Measurements from ENCODE around the gene GRID1.

GRID1 gene

DNA sequence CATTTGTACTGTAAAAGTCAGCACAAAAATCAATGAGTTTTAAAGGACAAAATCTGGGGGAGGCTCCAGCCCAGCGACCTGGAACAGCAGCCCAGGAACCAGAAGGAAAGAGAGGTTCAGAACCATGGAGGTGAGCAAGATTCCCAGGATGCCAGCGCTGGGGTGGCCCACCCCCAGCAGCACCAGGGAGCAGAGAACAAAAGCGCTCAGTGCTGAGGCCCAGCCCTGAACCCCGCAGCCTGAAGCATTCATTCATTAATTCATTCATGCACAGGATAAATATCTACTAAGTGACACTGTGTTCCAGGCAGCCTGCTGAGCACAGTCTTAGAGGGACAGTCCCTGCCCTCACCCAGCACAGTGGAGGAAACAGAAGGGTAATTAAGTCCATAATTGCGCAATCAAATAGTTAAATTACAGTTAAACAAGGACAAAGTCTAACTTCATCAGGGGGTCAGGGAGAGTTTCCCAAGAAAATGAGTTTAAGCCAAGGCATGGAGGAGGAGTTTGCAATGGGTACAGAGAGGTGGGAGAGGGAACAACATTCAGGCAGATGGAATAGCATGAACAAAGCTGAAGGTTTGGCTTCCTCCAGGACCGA is 202.3 kb downstream of the GRID1 start:
- DNase-seq = peak; percentile 62

GRCh38 chr10:86163522-86164173 is 202.9 kb downstream of the GRID1 start:
- peak; percentile 22 for DNase-seq

GRCh38 chr10:86162696-86163400 is 203.7 kb downstream of the GRID1 start:
- no peak for DNase-seq

- DNase-seq = no peak
Measured at GRCh38 chr10:86162036-86162435, 204.6 kb downstream of the GRID1 start.

GRCh38 chr10:86160890-86161585 is 205.6 kb downstream of the GRID1 start:
- DNase-seq = peak; percentile 12

DNA sequence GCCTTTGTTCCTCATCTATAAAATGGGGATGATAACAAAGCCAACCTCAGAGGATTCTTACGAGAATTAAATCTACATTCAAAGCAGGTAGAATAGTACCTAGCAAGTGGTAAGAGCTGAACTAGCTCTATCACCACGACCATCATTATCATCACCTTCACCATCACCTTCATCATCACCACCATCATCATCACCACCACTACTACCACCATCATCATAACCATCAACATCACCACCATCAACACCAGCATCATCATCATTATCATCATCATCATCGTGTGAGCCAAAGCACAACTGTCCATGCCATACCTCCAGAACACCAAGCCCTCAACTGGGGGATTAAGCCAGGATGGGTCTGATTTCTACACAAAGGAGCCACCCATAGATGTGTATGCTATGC is 206.8 kb downstream of the GRID1 start:
- DNase-seq = no peak

DNA sequence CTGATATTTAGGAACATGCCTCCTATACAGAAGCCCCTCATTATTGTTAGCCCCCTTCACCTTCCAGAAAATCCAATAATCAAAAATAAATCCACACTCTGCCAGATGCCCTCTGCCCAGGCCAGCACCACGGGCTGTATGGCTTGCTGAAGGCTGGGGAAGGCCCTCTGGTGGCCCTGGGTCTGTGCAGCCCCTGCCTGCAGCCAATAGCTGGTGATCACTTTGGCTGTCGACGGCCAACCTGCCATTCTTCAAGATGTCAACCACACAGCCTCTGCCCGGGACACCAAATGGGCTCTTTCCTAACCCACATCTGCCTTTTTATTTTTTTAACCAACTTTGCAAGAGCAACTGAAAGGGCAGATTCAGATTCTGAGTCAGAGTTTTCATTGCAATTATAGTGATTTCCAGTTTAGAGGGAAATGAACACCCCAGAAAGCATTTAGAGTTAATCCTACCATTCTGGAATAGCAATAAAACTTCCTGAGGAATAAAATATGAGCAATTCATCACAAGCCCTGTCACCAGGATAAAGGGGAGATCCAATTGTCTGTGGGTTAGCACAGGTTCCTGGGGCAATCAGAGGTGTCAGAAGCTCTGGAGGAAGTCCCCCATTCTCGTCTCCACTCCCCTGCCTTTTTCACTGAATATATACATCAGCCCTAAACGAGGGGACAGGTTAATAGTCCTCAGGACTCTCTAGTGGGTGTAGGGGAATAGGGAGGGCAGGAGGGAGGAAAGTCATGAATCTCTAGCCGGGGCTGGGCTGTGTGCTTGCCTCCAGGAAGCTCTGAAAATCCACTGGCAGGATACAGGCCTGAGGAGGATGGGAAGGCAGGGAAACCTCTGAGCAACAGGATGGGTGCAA is 211.3 kb downstream of the GRID1 start:
- peak; percentile 18 for DNase-seq

- DNase-seq = no peak
Measured at GRCh38 chr10:86153751-86154150, 212.8 kb downstream of the GRID1 start.

GRCh38 chr10:86152911-86153310 is 213.7 kb downstream of the GRID1 start:
- peak; percentile 47 for DNase-seq

DNA sequence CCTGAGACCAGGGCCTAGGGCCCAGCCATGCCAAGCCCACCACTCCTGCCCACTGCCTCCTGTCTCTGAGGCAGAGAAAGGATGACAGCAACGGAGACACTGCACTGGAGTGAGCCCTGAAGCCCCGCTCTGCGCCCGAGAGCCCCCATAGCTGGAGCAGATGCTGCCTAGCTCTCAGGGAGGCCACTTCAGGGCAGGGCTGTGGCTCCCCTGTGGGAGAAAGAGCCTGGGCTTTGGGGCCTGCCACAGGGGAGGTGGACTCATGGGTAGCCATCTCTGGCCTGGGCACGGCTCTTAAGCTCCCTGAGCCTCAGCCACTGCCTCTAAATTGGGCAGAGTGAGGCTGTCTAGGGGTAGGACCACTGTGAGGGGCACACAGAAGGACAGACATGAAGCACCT is 214.2 kb downstream of the GRID1 start:
- DNase-seq = no peak

DNA sequence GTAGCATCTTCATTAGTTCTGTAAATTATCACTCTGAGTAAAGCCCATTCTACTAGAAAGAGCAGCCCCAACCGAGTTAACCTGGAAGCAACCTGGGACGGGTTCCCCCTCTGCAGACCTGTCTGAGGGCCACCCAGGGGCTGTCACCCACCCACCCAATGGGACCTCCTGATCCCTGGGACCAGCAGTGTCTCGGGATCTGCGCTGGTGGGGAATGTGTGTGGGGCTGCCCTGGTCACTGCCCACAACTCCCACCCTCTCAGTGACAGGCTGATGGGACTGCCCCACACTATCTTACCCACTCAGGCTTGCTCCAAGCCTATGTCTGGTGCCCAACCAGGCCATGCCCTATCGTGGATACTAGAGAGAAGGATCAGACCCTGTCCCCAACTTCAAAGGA is 215.0 kb downstream of the GRID1 start:
- DNase-seq = no peak

DNA sequence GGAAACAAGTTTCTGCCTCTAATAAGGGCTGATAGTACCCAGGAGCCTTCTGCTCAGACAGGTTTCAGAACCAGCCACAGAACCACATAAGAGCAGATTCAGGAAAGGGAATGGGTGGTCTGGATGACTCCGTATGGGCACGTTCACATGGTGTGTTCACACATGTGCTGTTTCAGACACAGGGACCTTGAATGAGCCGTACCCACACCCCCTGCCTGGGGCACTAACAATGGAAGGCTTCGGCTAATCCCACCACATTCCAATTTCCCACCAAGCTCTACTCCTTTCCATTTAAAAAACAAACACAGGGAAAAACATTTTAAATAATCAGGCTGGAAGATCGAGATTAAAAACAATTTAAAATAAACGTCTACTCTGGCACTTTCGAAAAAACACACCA is 217.3 kb downstream of the GRID1 start:
- no peak for DNase-seq

DNA sequence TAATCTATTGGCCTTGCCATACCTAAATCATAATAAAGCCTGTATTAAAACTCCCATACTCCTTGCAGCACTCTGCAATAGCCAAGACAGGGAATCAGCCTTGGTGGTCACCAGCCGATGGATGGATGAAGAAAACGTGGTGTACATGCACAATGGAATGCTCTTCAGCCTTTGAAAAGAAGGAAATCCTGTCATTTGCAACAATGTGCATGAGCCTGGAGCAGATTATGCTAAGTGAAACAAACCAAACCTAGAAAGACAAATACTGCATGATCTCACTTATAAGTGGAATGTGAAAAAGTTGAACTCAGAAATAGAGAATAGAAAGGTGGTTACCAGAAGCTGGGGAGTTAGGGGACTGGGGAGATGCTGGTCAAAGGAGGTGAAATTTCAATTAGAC is 218.5 kb downstream of the GRID1 start:
- DNase-seq = no peak

- no peak for DNase-seq
Measured at GRCh38 chr10:86144301-86144700, 222.3 kb downstream of the GRID1 start.

DNA sequence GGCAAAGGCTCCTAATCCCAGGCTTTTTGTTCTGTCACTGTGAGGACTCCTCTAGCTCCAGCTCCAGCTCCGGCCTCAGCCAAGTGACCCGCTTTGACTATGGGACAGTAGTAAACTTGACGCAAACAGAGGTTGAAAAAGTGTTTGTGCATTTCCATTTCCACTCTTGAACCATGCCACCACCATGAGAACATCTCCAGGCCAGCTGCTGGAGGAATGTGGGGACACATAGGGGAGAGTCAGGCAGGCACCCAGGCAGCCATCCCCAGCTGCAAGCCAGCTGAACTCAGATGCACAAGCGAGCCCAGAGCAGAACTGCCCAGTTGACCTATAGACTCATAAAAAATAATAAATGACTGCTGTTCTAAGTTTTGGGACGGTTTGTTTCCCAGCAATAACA is 224.7 kb downstream of the GRID1 start:
- DNase-seq = no peak

GRCh38 chr10:86139066-86139657 is 227.4 kb downstream of the GRID1 start:
- DNase-seq = peak; percentile 7

- DNase-seq = no peak
Measured at GRCh38 chr10:86138551-86139065, 228.0 kb downstream of the GRID1 start.

GRCh38 chr10:86137561-86137960 is 229.0 kb downstream of the GRID1 start:
- DNase-seq = no peak

GRCh38 chr10:86136934-86137333 is 229.7 kb downstream of the GRID1 start:
- DNase-seq = no peak

DNA sequence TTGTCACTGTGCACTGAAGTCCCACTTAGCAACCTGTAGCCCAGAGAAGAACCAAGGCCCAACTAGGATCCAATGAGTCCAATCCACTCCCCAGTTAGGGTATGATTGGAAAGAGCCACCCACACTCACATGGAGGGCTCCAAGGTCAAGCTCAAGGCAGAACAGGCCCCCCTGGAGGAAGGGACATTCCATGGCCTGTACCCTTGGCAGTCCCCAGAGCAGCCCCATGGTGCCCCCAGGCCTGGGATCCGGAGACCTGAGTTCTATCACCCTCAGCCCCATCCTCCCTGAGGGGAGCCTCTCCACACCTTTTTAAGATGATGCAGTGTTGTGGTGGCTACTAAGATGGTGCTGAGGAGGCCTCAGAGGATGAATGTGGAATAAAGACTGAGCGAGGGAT is 231.4 kb downstream of the GRID1 start:
- DNase-seq = no peak

- no peak for DNase-seq
Measured at GRCh38 chr10:86130737-86131475, 235.7 kb downstream of the GRID1 start.
